Naive B cell (primary cell): Measurements from ENCODE around the gene PRICKLE2. TPM values are rescaled to one million over a fixed set of nuclear protein-coding genes. Genes with fewer than 3 reads are reported as not detected.

Experiments used
- ATAC-seq, 2 donors: fragments of 150-1000 bp; cut with Tn5 transposase; 2 replicates each; pipeline ENCODE4 v1.10.0; 2021; ENCODE audit warnings: low read depth in 2 of 2, mild to moderate bottlenecking in 2 of 2, moderate library complexity in 2 of 2
- DNase-seq: peaks from one replicate; pipeline ENCODE4 v3.0.0; 2022
- H3K27ac Mint-ChIP-seq, 6 donors: one replicate each; pipeline ENCODE4 v1.8.0; 2020 to 2022; ENCODE audit warnings: mild to moderate bottlenecking in 6 of 6, mixed read lengths in 6 of 6, moderate library complexity in 5 of 6, inconsistent platforms in 2 of 6
- H3K27me3 Mint-ChIP-seq, 3 donors: one replicate each; pipeline ENCODE4 v1.8.0; 2021 to 2022; ENCODE audit warnings: mixed read lengths in 3 of 3, mild to moderate bottlenecking in 1 of 3
- H3K36me3 Mint-ChIP-seq, 2 donors: one replicate each; pipeline ENCODE4 v1.8.0; 2020 to 2022; ENCODE audit warnings: mixed read lengths in 2 of 2, inconsistent platforms in 1 of 2, mild to moderate bottlenecking in 1 of 2
- H3K4me1 Mint-ChIP-seq, 3 donors: one replicate each; pipeline ENCODE4 v1.8.0; 2020 to 2022; ENCODE audit warnings: mixed read lengths in 3 of 3, inconsistent platforms in 1 of 3, mild to moderate bottlenecking in 1 of 3, moderate library complexity in 1 of 3
- H3K4me3 Mint-ChIP-seq, 8 donors: one replicate each; pipeline ENCODE4 v1.8.0; 2020 to 2022; ENCODE audit warnings: mild to moderate bottlenecking in 8 of 8, mixed read lengths in 8 of 8, moderate library complexity in 8 of 8, inconsistent platforms in 2 of 8
- H3K9me3 Mint-ChIP-seq, 7 donors: one replicate each; pipeline ENCODE4 v1.8.0; 2020 to 2022; ENCODE audit warnings: mixed read lengths in 7 of 7, mild to moderate bottlenecking in 5 of 7, inconsistent platforms in 2 of 7, moderate library complexity in 1 of 7
- polyA plus RNA-seq, 6 donors: library from polyadenylated mRNA; unstranded; fragments of 300-500 nt; fragmentation: Illumina TruSeq; gene quantifications; one replicate each; pipeline ENCODE4 v1.2.3, GENCODE V29; 2021; ENCODE audit warnings: low read depth in 6 of 6

Gene PRICKLE2
- polyA plus RNA-seq, 6 donors from 2014 or later, result not detected

- no peaks in the 10 kb centered on the region for H3K4me1 Mint-ChIP-seq
- no peak overlapping the region for H3K4me3 Mint-ChIP-seq
- peaks cover 0 to 4% (median 0%) of the 10 kb centered on the region in 7 donors for H3K9me3 Mint-ChIP-seq
- no peaks in the 10 kb centered on the region for H3K36me3 Mint-ChIP-seq
- DNase-seq, result no peak
- no peak overlapping the region for H3K27ac Mint-ChIP-seq
- peaks cover 0 to 9% (median 0%) of the 10 kb centered on the region in 3 donors for H3K27me3 Mint-ChIP-seq
- ATAC-seq, result no peak
Measured at GRCh38 chr3:64209866-64210621, 15.2 kb downstream of the PRICKLE2 start.

- no peak for DNase-seq
- Mint-ChIP-seq H3K4me3 (no peak overlapping the region), H3K36me3 (no peaks in the 10 kb centered on the region), H3K27me3 (peaks cover 5 to 9% (median 5%) of the 10 kb centered on the region in 3 donors), H3K4me1 (no peaks in the 10 kb centered on the region), H3K27ac (no peak overlapping the region), H3K9me3 (peaks cover 0 to 4% (median 2%) of the 10 kb centered on the region in 7 donors)
- no peak for ATAC-seq
Measured at GRCh38 chr3:64207289-64208080, 17.8 kb downstream of the PRICKLE2 start.

- Mint-ChIP-seq H3K27me3 (peaks cover 0 to 9% (median 5%) of the 10 kb centered on the region in 3 donors), H3K4me3 (no peak overlapping the region), H3K4me1 (no peaks in the 10 kb centered on the region), H3K9me3 (peaks cover 0 to 8% (median 2%) of the 10 kb centered on the region in 7 donors), H3K36me3 (no peaks in the 10 kb centered on the region), H3K27ac (peak overlapping the region in 1 of 6 donors; percentile 45)
- no peak for ATAC-seq
- no peak for DNase-seq
Measured at GRCh38 chr3:64203969-64204908, 21.0 kb downstream of the PRICKLE2 start.

GRCh38 chr3:64203216-64203615, 22.1 kb downstream of the PRICKLE2 start:
- peaks cover 0 to 8% (median 2%) of the 10 kb centered on the region in 7 donors for H3K9me3 Mint-ChIP-seq
- H3K27ac Mint-ChIP-seq, result no peak overlapping the region
- ATAC-seq (no peak), DNase-seq (no peak)
- no peak overlapping the region for H3K4me3 Mint-ChIP-seq
- peaks cover 0 to 9% (median 5%) of the 10 kb centered on the region in 3 donors for H3K27me3 Mint-ChIP-seq
- H3K4me1 Mint-ChIP-seq, result no peaks in the 10 kb centered on the region
- H3K36me3 Mint-ChIP-seq, result no peaks in the 10 kb centered on the region

- H3K27ac Mint-ChIP-seq, result no peak overlapping the region
- H3K36me3 Mint-ChIP-seq, result peaks cover 0 to 4% of the 10 kb centered on the region in 2 donors
- peaks cover 0 to 12% (median 4%) of the 10 kb centered on the region in 7 donors for H3K9me3 Mint-ChIP-seq
- no peaks in the 10 kb centered on the region for H3K4me1 Mint-ChIP-seq
- no peak for ATAC-seq
- H3K4me3 Mint-ChIP-seq, result no peak overlapping the region
- H3K27me3 Mint-ChIP-seq, result peaks cover 0 to 9% (median 5%) of the 10 kb centered on the region in 3 donors
- no peak for DNase-seq
Measured at GRCh38 chr3:64199932-64200331, 25.3 kb downstream of the PRICKLE2 start.

- peaks cover 0 to 8% of the 10 kb centered on the region in 2 donors for H3K36me3 Mint-ChIP-seq
- H3K4me1 Mint-ChIP-seq, result no peaks in the 10 kb centered on the region
- no peak overlapping the region for H3K27ac Mint-ChIP-seq
- peaks cover 4 to 29% (median 7%) of the 10 kb centered on the region in 7 donors for H3K9me3 Mint-ChIP-seq
- no peak overlapping the region for H3K4me3 Mint-ChIP-seq
- ATAC-seq (no peak), DNase-seq (no peak)
- H3K27me3 Mint-ChIP-seq, result peaks cover 0 to 3% (median 2%) of the 10 kb centered on the region in 3 donors
Measured at GRCh38 chr3:64196236-64196929, 28.9 kb downstream of the PRICKLE2 start.

- H3K27me3 Mint-ChIP-seq, result peaks cover 0 to 8% (median 6%) of the 10 kb centered on the region in 3 donors
- ATAC-seq (no peak), DNase-seq (no peak)
- H3K4me3 Mint-ChIP-seq, result no peak overlapping the region
- H3K4me1 Mint-ChIP-seq, result no peaks in the 10 kb centered on the region
- H3K9me3 Mint-ChIP-seq, result peaks cover 4 to 29% (median 7%) of the 10 kb centered on the region in 7 donors
- H3K36me3 Mint-ChIP-seq, result peaks cover 0 to 8% of the 10 kb centered on the region in 2 donors
- no peak overlapping the region for H3K27ac Mint-ChIP-seq
Measured at GRCh38 chr3:64195789-64196188, 29.5 kb downstream of the PRICKLE2 start.

GRCh38 chr3:64191822-64192221, 33.4 kb downstream of the PRICKLE2 start:
- DNase-seq (no peak), ATAC-seq (no peak)
- Mint-ChIP-seq H3K4me1 (no peaks in the 10 kb centered on the region), H3K27ac (no peak overlapping the region), H3K27me3 (peaks cover 0 to 8% (median 6%) of the 10 kb centered on the region in 3 donors), H3K36me3 (peaks cover 0 to 4% of the 10 kb centered on the region in 2 donors), H3K4me3 (no peak overlapping the region), H3K9me3 (peaks cover 0 to 18% (median 4%) of the 10 kb centered on the region in 7 donors)

- Mint-ChIP-seq H3K36me3 (peaks cover 0 to 4% of the 10 kb centered on the region in 2 donors), H3K27me3 (peaks cover 0 to 8% (median 6%) of the 10 kb centered on the region in 3 donors), H3K4me3 (no peak overlapping the region), H3K4me1 (no peaks in the 10 kb centered on the region), H3K27ac (no peak overlapping the region), H3K9me3 (peaks cover under 1 to 18% (median 4%) of the 10 kb centered on the region in 7 donors)
- DNase-seq, result no peak
- ATAC-seq, result no peak
Measured at GRCh38 chr3:64190517-64191515, 34.5 kb downstream of the PRICKLE2 start.

- H3K36me3 Mint-ChIP-seq, result peaks cover 0 to 4% of the 10 kb centered on the region in 2 donors
- peaks cover 0 to 8% (median 6%) of the 10 kb centered on the region in 3 donors for H3K27me3 Mint-ChIP-seq
- peaks cover 2 to 10% (median 4%) of the 10 kb centered on the region in 7 donors for H3K9me3 Mint-ChIP-seq
- H3K27ac Mint-ChIP-seq, result no peak overlapping the region
- no peak overlapping the region for H3K4me3 Mint-ChIP-seq
- H3K4me1 Mint-ChIP-seq, result no peaks in the 10 kb centered on the region
- ATAC-seq (no peak), DNase-seq (no peak)
Measured at GRCh38 chr3:64188810-64189560, 36.3 kb downstream of the PRICKLE2 start.
